ENCODE results near the gene FMO5.

Gene FMO5

GRCh38 chr1:147223740-147224615, 1.2 kb downstream of the FMO5 start:
- Histone ChIP-seq H3K4me3 (replicated peaks; ENCODE audit: low read depth, low read length) (no peak overlapping the region), H3K36me3 (ENCODE audit: control insufficient read depth, insufficient read depth, low read length) (no peaks in the 10 kb centered on the region), H3K27me3 (replicated peaks; ENCODE audit: control insufficient read depth, insufficient read depth, low read length) (no peaks in the 10 kb centered on the region)
- no peak for DNase-seq (ENCODE audit: extremely low read depth, insufficient read length)
- no peak for TF ChIP-seq CTCF (IDR thresholded peaks at IDR 0.05; ENCODE audit: insufficient read depth, low read length, poor library complexity, severe bottlenecking)

- H3K36me3 ChIP-seq (ENCODE audit: control insufficient read depth, insufficient read depth, low read length) = no peaks in the 10 kb centered on the region
- no peak for DNase-seq (ENCODE audit: extremely low read depth, insufficient read length)
- no peak for TF ChIP-seq CTCF (IDR thresholded peaks at IDR 0.05; ENCODE audit: insufficient read depth, low read length, poor library complexity, severe bottlenecking)
- H3K27me3 ChIP-seq (replicated peaks; ENCODE audit: control insufficient read depth, insufficient read depth, low read length) = no peaks in the 10 kb centered on the region
- no peak overlapping the region for H3K4me3 ChIP-seq (replicated peaks; ENCODE audit: low read depth, low read length)
Observed at GRCh38 chr1:147218606-147219005, 6.5 kb downstream of the FMO5 start.

GRCh38 chr1:147217141-147217540, 8.0 kb downstream of the FMO5 start:
- no peaks in the 10 kb centered on the region for H3K27me3 ChIP-seq (replicated peaks; ENCODE audit: control insufficient read depth, insufficient read depth, low read length)
- no peaks in the 10 kb centered on the region for H3K36me3 ChIP-seq (ENCODE audit: control insufficient read depth, insufficient read depth, low read length)
- DNase-seq (ENCODE audit: extremely low read depth, insufficient read length) = no peak
- no peak for TF ChIP-seq CTCF (IDR thresholded peaks at IDR 0.05; ENCODE audit: insufficient read depth, low read length, poor library complexity, severe bottlenecking)
- no peak overlapping the region for H3K4me3 ChIP-seq (replicated peaks; ENCODE audit: low read depth, low read length)

GRCh38 chr1:147216124-147216523, 9.0 kb downstream of the FMO5 start:
- DNase-seq (ENCODE audit: extremely low read depth, insufficient read length) = no peak
- H3K36me3 ChIP-seq (ENCODE audit: control insufficient read depth, insufficient read depth, low read length) = no peaks in the 10 kb centered on the region
- H3K27me3 ChIP-seq (replicated peaks; ENCODE audit: control insufficient read depth, insufficient read depth, low read length) = no peaks in the 10 kb centered on the region
- TF ChIP-seq CTCF (IDR thresholded peaks at IDR 0.05; ENCODE audit: insufficient read depth, low read length, poor library complexity, severe bottlenecking) = no peak
- no peak overlapping the region for H3K4me3 ChIP-seq (replicated peaks; ENCODE audit: low read depth, low read length)

- H3K4me3 ChIP-seq (replicated peaks; ENCODE audit: low read depth, low read length) = no peak overlapping the region
- H3K36me3 ChIP-seq (ENCODE audit: control insufficient read depth, insufficient read depth, low read length) = no peaks in the 10 kb centered on the region
- DNase-seq (ENCODE audit: extremely low read depth, insufficient read length) = no peak
- no peak for TF ChIP-seq CTCF (IDR thresholded peaks at IDR 0.05; ENCODE audit: insufficient read depth, low read length, poor library complexity, severe bottlenecking)
- H3K27me3 ChIP-seq (replicated peaks; ENCODE audit: control insufficient read depth, insufficient read depth, low read length) = no peaks in the 10 kb centered on the region
Observed at GRCh38 chr1:147215540-147215916, 9.6 kb downstream of the FMO5 start.

Measured in GM06990 (cell line).